AG04449 (cell line): ENCODE measurements around the gene RFFL.

Experiments used
- CTCF ChIA-PET: fragments of 350-600 bp; formaldehyde crosslinking; extraction: SDS; loops from one replicate; lab custom pipeline; 2021; ENCODE audit warnings: antibody characterized with exemption; lab: Yijun Ruan, JAX
- POLR2A ChIA-PET: fragments of 400-600, 350-600 bp; formaldehyde crosslinking; extraction: SDS; loops from one replicate; lab custom pipeline; 2020; ENCODE audit warnings: antibody characterized with exemption, inconsistent platforms; lab: Yijun Ruan, JAX
- DNase-seq: peaks from one replicate; pipeline ENCODE4 v3.0.0-alpha.2; 2010; ENCODE audit warnings: low read depth, low spot score
- H3K4me3 ChIP-seq: 2 replicates; pipeline ENCODE4 v1.5.1; 2011; ENCODE audit warnings: low read depth, mild to moderate bottlenecking, control low read depth, low read length
- TF ChIP-seq, protein P1 (sequence below): IDR thresholded peaks from one replicate; pipeline ENCODE4 v1.5.1; 2011; ENCODE audit warnings: mild to moderate bottlenecking, moderate library complexity, low read length, control low read depth, inconsistent platforms; ENCODE audit not compliant: insufficient read depth; ENCODE audit errors: missing control alignments

RFFL gene

DNA sequence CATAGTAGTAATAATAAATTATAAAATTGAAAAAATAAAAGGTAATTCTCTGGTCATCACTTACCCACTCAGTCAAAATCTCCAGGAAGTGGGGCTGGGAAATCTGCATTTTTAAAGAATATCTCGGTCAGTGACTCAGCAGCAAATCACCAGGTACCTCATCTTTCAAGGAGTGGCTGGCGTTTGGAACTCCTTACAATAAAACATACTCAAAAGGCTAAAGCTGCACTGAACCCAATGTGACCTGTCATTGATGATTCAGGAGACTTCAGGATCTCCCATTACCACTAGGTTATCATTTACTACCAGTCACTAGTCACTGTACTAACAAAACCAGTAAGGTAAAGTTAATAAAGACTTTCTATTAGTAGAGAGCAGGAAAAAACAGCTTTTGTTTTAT is 21.5 kb upstream of the RFFL start:
- CTCF ChIA-PET: interaction anchor here (0.6 to 1.8 kb wide), 2 partner anchors 10 to 102 kb away, joined by 3 to 5 read pairs; no protein-coding TSS in a partner anchor
- H3K4me3 ChIP-seq: no peak overlapping the region
- DNase-seq: no peak
- TF ChIP-seq, protein P1, sequence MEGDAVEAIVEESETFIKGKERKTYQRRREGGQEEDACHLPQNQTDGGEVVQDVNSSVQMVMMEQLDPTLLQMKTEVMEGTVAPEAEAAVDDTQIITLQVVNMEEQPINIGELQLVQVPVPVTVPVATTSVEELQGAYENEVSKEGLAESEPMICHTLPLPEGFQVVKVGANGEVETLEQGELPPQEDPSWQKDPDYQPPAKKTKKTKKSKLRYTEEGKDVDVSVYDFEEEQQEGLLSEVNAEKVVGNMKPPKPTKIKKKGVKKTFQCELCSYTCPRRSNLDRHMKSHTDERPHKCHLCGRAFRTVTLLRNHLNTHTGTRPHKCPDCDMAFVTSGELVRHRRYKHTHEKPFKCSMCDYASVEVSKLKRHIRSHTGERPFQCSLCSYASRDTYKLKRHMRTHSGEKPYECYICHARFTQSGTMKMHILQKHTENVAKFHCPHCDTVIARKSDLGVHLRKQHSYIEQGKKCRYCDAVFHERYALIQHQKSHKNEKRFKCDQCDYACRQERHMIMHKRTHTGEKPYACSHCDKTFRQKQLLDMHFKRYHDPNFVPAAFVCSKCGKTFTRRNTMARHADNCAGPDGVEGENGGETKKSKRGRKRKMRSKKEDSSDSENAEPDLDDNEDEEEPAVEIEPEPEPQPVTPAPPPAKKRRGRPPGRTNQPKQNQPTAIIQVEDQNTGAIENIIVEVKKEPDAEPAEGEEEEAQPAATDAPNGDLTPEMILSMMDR: no peak
- POLR2A ChIA-PET: interaction anchor here (0.6 kb wide), 1 partner anchor 10 kb away, joined by 3 read pairs; no protein-coding TSS in a partner anchor

DNA sequence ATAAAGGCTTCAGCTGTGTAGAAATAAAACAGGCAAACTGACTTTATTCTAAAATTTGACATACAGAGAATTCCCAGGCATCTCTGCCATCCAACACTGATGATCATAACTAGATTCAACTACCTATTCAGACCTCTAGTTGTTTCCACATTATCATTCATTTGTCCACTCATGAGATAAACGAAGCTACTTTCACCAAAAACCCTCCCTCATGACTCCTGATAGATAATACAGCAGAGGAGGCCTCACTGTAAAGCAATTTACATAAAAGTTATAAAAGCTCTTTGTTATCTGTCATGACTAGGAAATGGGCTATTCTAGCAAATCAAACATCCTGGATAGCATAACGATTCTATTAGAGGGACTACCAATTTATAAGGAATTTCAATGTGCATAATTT is 19.6 kb upstream of the RFFL start:
- TF ChIP-seq, protein P1: no peak
- ChIA-PET POLR2A (interaction anchor here (1.3 kb wide), 1 partner anchor 103 kb away, joined by 8 read pairs; the partner anchor contains the start of gene LIG3), CTCF (interaction anchor here (1.4 to 1.7 kb wide), 4 partner anchors 7 to 84 kb away, joined by 3 to 4 read pairs (median 4); partner anchors contain the start of gene RFFL)
- H3K4me3 ChIP-seq: no peak overlapping the region
- no peak for DNase-seq

DNA sequence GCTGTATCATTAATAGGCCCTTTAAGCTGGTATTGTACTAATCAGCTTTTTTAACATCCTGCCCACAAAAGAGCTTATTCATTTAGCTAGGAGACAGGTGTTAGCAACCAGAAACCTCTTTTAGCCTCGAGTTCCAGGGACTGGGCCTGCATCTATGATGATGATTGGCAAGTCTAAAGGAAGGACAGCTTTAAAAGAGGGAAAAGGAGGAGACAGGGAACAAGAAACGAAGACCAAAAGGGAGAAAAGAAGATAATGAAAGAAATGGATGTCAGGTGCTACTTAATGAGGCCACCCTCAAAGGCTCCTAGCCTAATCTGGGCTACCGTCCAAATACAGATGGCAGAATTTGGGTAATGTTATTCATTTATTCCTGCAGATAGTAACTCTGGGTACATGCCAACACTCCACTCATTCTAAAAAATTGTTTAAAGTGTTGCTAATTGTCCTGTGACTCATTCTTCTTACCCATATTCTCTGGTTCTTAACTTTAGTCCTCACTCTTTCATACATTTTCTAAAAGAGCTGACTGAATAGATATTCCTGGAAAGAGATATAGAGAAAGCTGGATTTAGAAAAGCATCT is 18.7 kb upstream of the RFFL start:
- DNase-seq: peak; percentile 53
- POLR2A ChIA-PET: interaction anchor here (1.3 kb wide), 1 partner anchor 102 kb away, joined by 8 read pairs; the partner anchor contains the start of gene LIG3
- TF ChIP-seq, protein P1: no peak
- H3K4me3 ChIP-seq: no peak overlapping the region
- CTCF ChIA-PET: interaction anchor here (1.4 to 1.7 kb wide), 3 partner anchors 8 to 83 kb away, joined by 4 read pairs; partner anchors contain the start of gene RFFL

DNA sequence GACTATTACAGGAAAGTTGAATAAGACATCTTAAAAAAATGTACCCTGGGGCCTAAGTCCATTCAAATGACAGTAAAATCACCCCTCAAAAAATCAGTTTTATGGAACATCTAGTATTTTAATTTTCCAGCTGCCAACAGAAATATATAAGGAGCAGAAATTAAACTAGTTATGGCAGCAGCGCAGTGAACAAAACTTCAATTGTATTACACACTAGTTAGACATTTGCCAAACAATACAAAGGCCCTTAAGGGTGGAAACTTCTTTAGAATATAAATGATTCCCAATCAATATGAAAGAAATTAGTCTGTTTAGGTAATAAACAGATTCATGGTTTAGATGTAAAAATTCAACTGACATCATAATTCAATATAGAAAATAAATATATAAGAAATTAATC is 18.1 kb upstream of the RFFL start:
- no peak overlapping the region for H3K4me3 ChIP-seq
- no peak for DNase-seq
- ChIA-PET POLR2A (interaction anchor here (1.3 kb wide), 1 partner anchor 101 kb away, joined by 8 read pairs; the partner anchor contains the start of gene LIG3), CTCF (interaction anchor here (1.6 to 1.7 kb wide), 2 partner anchors 9 to 17 kb away, joined by 4 read pairs; partner anchors contain the start of gene RFFL)
- TF ChIP-seq, protein P1: no peak

DNA sequence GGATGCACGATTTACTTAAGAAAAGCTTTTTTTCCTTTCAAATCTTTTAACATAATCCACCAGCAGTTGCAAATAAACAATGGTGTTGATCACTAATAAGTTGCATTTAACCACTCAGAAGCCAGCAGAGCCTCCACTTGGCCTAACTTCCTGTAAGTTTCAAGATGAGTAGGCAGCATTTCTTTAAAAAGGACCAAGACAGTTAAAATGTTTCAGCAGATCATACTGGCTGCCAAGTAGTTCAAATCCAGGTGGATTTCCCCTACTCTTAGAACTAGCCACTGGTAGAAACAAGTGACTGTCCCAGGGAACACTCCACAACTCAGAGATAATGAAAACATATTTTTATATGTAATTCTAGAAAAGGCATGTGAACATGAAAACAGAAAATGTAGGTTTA is 17.0 kb upstream of the RFFL start:
- no peak for DNase-seq
- ChIA-PET CTCF (interaction anchor here (2.2 kb wide), 1 partner anchor 9 kb away, joined by 8 read pairs; no protein-coding TSS in a partner anchor), POLR2A (no interaction called here)
- no peak overlapping the region for H3K4me3 ChIP-seq
- TF ChIP-seq, protein P1: no peak

DNA sequence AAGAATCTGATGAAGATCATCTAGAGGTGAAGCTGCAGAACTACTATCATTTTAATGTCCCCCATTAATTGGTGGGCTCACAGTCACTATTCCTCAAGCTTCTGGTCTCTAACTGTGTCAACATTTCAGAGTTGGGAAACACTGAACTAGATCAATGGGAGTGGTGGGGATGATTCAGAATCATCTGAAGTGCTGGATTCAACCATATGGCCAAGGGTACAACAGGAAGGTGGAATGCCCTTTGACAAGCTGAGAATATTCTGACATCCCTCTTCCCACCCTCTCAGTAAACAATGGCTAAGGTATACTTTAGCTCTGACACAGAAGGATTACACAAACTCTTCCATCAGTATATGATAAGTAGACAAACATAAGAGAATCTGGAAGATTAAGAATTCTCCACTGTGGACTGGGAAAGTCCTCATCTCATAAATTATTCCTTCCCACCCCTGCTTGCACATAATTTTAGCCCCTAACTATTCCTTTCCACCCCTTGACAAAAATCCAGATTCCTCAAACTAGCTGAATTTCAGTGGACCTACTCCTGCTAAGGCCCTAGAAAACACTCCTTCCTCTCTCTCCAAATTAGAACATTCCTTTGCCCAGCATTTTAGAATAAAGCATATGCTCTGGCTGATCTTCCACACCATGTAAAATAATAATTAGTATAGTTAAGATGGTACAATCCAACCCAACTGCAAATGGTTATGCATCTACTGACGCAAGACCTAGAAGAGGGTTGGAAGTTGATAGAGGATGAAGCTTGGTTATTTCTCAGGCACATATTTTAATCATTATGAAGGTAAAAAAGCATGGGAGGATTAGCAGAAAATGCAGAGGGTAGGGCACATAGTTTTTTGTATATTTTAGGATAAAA is 16.3 kb upstream of the RFFL start:
- POLR2A ChIA-PET: interaction anchor here (0.7 kb wide), 1 partner anchor 57 kb away, joined by 3 read pairs; no protein-coding TSS in a partner anchor
- H3K4me3 ChIP-seq: no peak overlapping the region

More for the DNA sequence above, 16.3 kb upstream of the RFFL start:
- DNase-seq: no peak
- CTCF ChIA-PET: interaction anchor here (2.2 kb wide), 1 partner anchor 10 kb away, joined by 8 read pairs; no protein-coding TSS in a partner anchor
- TF ChIP-seq, protein P1: no peak
